GM13976 (cell line): ENCODE data around the gene SWSAP1.

ENCODE experiments used
- DNase-seq: peaks from one replicate; pipeline ENCODE4 v3.0.0; 2012; ENCODE audit warnings: low spot score
- in situ Hi-C: fragments of 300-500 bp; cut with MboI; formaldehyde crosslinking; loops from one replicate; pipeline ENCODE4 v1.12.0; 2022; ENCODE audit warnings: low sequenced_read_pairs, mixed read lengths, inconsistent platforms; ENCODE audit not compliant: unreplicated experiment
- TF ChIP-seq, protein P1 (sequence below): IDR thresholded peaks from 2 replicates; pipeline ENCODE4 v1.5.1; 2012; ENCODE audit warnings: borderline replicate concordance, mild to moderate bottlenecking; ENCODE audit not compliant: insufficient read depth; ENCODE audit errors: extremely low read depth, missing control alignments, control extremely low read depth

Gene SWSAP1

DNA sequence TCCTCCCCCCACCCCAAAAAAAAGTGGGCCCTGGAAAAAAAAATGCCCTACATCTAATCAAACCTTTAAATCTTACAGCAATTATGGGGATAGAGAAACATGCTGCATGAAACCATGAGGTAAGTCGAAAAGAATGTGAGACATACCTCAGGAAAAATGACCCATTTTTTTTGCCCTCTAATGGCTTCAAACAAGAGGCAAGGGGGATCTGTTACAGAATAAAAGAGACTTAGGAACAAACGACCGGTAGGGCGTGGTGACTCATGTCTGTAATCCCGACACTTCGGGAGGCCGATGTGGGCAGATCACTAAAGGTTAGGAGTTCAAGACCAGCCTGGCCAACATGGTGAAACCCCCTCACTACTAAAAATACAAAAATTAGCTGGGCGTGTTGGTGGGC is 36.2 kb downstream of the SWSAP1 start:
- DNase-seq: no peak

DNA sequence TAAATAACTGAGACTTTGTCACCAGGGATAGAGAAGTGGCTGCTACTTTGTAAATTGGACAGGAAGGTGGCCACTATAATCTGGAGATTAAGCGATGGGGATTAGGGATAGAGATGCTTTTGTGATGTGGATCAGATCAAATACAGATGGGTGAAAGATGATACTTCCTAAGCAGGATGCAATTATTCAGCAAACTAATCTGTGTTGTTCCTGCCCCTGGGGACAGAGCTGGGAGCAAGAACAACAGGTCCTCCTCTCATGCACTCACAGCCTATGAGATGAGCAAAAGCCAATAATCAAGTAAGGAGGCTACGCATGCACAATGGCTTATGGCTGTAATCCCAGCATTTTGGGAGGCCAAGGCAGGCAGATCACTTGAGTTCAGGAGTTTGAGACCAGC is 40.1 kb downstream of the SWSAP1 start:
- TF ChIP-seq, protein P1, sequence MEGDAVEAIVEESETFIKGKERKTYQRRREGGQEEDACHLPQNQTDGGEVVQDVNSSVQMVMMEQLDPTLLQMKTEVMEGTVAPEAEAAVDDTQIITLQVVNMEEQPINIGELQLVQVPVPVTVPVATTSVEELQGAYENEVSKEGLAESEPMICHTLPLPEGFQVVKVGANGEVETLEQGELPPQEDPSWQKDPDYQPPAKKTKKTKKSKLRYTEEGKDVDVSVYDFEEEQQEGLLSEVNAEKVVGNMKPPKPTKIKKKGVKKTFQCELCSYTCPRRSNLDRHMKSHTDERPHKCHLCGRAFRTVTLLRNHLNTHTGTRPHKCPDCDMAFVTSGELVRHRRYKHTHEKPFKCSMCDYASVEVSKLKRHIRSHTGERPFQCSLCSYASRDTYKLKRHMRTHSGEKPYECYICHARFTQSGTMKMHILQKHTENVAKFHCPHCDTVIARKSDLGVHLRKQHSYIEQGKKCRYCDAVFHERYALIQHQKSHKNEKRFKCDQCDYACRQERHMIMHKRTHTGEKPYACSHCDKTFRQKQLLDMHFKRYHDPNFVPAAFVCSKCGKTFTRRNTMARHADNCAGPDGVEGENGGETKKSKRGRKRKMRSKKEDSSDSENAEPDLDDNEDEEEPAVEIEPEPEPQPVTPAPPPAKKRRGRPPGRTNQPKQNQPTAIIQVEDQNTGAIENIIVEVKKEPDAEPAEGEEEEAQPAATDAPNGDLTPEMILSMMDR: no peak
- in situ Hi-C loops: no loop called here
- no peak for DNase-seq

More for the DNA sequence above, 36.2 kb downstream of the SWSAP1 start:
- TF ChIP-seq, protein P1: no peak
- in situ Hi-C loops: no loop called here

DNA sequence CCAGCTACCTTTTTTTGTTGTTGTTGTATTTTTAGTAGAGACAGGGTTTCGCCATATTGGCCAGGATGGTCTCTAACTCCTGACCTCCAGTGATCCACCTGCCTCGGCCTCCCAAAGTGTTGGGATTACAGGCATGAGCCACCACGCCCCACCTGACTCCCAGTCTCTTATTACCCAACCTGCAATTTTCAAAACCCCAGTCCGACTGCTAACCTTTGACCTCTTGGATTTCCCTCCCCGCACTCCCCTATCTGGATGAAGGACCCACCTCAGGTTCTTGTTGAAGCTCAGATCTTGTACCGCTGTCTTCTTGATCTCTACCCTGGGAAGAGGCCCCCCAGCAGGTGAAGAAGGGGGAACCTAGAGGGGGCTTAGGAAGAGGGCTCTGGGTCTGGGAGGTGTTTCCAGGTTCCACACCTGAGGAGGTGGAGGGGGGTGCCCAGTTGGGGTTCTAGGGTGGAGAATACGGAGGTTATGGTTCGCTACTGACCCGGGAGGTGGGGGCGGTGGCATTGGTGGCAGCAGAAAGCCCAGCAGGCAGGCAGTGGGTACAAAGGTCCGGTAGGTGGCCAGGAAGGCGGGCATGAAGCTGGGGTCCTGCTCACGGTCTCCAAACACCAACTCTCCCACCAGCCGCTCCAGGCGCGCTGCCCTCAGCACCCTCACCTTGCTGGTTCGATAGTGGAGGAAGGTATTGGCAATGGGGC is 42.0 kb downstream of the SWSAP1 start:
- TF ChIP-seq, protein P1: no peak
- in situ Hi-C loops: no loop called here
- DNase-seq: no peak

DNA sequence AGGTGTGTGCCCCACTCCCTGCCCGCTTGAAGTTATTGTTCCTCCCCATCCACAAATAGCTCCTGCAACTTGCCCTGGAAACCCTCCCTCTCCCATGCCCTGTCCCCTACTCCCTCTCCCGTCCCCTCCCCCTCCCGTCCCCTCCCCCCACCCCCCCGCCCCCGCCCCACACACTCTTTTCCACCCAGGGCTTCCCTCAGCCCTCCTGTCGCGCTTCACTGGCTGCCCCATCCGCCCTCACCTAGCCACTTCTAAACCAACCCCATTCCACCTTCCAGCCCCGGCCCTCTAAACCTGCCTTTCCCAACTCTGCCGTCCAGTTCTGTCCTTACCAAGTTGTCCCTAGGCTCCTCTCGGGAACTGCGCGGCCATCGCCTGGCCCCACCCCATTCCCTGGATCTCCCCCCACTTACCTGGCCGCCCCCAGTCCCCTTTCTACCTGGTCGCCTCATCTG is 43.7 kb downstream of the SWSAP1 start:
- peak; percentile 36 for DNase-seq
- in situ Hi-C loops: no loop called here

DNA sequence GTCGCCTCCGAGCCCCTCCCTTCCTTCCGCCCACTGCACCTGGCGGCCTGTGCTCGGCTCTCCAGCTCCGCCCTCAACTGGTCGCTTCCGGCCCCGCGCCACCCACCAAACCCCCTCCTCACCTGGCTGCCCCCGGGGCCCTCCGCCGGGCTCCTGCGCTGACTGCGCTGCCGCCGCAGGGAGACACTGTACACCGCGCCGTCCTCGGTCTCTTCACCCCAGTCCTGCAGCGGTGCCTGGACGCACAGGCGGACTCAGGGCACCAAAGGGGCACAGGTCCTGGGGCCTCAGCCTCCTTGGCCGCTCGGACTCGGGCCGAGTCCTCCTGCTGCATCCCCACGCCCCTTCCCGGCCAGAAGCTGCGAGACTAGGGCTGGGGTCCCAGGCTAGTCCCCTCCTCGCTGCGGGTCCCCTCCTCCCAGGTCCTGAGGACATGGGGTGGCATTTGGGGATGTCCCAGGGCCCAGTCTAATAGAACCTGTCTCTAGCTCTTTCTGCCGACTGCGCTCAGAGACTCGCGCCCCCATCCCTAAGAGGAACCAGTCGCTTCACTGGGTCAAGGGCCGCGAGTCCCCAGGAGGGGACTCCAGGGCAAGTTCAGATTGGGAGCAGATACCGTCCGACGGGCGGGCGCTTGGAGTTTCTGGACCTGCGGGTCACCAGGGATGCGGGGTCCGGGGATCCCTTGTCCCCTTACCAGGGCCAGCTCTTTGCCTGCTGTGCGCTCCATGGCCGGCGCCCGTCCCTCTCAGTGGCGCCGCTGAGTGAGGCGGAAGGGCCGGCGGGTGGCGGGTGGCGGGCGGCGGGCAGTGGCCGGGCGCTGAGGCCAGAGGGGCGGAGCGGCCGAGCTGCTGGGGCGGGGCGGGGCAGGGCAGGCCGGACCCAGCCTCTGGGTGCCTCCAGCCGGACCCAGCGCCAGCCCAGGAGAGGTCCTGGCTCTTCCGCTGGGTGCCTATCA is 44.4 kb downstream of the SWSAP1 start, which contains the start of gene RGL3:
TSS of gene RGL3 (minus strand) at position 766 of the 958 bp plus-strand sequence. CDS start at position 730, 36 bp downstream.
- in situ Hi-C loops: no loop called here
- TF ChIP-seq, protein P1: no peak
- peak; percentile 38 for DNase-seq

More for the DNA sequence above, 43.7 kb downstream of the SWSAP1 start:
- TF ChIP-seq, protein P1: no peak
